ENCODE measurements around the gene UPK1B.

Gene UPK1B

DNA sequence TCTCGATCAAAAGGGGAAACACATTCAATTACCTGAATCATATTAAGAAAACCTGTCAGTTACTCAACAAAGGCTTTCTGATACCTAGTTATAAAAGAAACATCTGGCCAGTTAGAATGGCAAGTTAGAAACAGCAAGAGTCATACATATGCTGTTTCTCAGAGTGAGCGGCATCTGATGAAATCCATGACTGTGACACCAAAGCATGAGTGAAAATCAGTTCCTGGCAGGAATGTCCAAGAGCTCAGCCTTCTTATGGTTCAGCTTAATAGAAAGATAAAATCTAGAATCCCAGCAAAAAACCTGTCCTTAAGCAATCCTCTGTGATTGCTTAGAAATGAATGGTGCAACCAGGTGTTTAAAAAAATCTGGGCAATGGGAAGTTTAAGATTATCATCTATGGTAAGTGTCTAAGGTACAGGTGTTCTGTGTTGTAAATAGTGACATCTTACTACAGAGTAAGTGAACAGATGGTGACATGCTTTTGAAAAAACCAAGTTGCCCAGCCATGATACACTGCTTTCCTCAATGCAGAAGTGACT is 48.5 kb downstream of the UPK1B start:
- in situ Hi-C loops (cut with MboI; ENCODE audit: low sequenced_read_pairs): no loop called here

DNA sequence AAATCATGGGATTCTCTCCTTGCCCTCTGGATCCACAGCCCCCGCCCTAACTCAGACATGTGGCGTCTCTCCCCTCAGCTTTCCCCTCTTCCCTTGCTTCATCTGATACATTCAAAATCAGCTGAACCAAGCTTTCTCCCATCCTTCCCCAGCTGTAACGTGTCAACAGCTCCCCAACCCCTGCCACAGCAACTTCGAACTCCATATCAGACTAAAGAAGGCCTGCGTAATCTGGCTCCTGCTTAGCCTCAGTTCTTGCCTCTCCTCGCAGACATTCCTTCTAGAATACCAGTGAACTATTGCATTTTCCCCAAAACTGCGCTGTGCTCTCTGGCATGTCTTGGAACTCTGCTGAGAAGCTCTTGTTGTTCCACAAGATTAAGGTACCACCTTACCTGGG is 49.0 kb downstream of the UPK1B start:
- in situ Hi-C loops (cut with MboI; ENCODE audit: low sequenced_read_pairs): no loop called here

DNA sequence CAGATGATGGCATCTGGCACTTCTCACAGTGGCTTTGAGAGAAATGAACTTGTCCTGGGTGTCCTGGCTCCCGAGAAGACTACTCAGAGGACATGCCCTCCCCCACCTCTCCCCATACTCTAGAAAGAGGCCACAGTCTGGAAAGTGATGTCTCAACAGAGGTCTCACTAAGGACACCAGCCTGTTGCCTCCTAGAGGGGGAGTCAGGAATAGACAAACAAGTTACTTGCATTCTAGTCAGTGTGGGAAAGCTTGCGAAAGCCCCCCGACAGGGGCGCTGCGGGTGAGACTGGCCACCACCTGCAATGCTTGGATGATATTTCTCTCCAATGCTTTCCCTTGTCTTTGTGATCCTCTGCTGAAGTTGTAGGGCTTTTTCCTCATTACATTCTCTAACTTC is 50.1 kb downstream of the UPK1B start:
- in situ Hi-C loops (cut with MboI; ENCODE audit: low sequenced_read_pairs): no loop called here

DNA sequence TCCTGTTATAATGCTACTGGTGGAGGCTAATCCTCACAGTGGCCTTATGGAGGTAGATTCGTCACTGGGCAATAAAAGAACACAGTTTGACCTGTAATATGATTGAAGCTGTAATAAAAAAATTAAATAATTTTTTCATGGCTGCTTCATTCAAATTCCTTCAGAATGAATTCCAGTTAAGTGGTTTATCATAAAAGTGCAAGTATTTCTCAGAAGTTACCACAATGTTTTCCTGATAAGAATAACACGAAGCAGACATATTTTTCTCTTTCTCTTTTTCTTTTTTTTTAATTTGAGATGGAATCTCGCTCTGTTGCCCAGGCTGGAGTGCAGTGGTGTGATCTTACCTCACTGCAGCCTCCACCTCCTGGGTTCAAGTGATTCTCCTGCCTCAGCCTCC is 51.7 kb downstream of the UPK1B start:
- in situ Hi-C loops (cut with MboI; ENCODE audit: low sequenced_read_pairs): loop anchor here (25.0 kb wide), 1 partner anchor 338 kb away; no protein-coding TSS in a partner anchor

DNA sequence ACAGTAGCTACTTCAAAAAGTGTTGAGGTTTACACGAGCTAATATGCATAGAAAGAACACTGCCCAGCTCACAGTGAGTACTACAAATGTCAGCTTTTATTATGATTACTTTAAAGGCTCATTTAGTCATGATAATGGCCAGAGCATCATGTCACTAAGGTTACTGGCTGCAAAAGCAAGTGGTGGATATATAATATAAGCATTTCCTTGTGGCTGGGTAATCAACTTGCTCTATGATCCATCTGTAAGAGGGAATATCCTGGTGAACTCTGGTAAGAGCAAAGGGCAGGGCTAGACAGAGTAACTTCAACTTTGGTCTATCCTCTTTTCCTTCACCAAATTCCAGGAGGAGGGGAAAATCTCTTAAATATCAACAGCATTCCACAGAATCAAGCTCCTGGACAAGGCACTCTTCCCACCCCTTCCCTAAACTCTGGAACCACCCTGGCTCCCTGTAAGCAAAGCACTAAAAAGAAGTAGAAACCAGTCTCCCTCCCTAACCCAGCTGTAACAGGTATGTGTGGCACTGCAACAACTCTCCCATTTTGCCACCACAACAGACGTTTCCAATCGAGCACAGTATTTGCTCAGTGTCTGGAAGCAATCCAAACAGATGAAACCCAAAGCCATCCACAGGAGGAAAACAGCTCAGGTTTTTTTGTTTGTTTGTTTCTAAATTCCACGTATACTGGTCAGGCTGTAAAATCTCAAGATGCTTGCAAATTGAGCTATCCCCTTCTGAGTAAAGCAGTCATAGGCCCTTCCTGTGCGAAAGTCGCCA is 53.9 kb downstream of the UPK1B start:
- in situ Hi-C loops (cut with MboI; ENCODE audit: low sequenced_read_pairs): loop anchor here (25.0 kb wide), 1 partner anchor 340 kb away; no protein-coding TSS in a partner anchor

DNA sequence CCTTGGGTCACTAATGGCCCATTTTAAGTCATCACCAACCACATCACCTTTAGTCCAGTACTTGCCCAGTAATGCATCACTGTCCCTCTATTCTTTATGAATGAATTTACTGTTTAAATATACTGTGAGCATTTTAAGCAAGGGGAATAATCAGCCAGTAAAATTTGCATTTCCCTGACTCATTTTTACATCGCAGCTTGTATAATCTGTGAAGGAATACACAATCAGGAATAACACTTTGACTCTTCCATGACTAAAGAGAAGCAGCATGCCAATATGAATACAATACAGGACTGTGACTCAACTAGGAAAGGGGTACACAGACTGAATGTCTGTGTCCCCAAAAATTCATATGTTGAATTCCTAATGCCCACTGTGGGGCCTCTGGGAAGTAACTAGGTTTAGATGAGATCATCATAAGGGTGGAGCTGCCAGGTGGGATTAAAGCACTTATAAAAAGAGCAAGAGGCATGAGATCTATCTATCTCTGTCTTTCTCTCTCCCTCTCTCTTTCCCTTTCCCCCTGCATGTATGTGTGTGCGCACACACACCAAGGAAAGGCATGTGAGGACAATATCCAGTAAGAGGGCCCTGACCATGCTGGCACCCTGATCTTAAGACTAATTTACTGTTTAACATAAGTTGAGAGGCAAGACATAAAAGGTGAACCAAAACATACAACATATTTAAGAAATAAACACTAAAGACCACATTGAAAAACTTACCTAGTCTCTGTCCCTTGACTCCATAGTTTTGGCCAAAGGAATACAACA is 55.2 kb downstream of the UPK1B start:
- in situ Hi-C loops (cut with MboI; ENCODE audit: low sequenced_read_pairs): loop anchor here (25.0 kb wide), 1 partner anchor 341 kb away; no protein-coding TSS in a partner anchor

DNA sequence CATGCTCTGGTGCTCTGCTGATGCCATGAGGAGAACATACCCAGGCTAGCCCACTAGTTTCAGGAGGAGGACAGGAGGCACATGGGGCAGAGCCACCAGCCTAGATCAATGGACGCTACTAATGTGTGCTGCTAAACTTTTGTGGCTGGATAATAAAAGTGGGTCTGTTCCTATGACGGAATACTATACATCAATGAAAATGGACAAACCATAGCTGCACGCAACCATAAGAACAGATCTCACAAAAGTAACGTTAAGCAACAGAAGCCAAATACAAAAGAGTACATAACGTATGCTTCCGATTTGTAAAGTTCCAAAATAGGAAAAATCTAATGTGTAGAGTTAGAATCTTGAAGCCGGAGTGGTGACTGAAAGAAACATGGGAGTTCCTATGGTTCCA is 55.8 kb downstream of the UPK1B start:
- in situ Hi-C loops (cut with MboI; ENCODE audit: low sequenced_read_pairs): loop anchor here (25.0 kb wide), 1 partner anchor 342 kb away; no protein-coding TSS in a partner anchor

DNA sequence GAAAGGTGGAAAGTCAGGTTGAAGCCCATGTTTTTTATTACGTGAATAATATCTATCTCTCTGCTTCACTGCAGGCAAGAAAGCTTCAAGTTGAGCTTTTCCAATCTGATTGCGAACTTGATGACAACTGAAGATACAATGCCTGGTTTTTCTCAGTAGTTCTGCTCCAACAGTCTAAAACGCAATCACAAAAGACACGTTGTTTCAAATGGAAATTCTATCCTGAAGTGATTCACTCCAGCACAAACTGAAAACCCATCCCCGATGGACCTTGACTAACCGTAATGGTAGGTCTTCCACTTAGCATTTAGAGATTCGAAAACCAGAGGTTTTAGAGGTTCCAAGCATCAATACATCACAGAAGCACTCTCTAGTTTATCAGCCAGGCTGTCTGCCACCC is 56.7 kb downstream of the UPK1B start:
- in situ Hi-C loops (cut with MboI; ENCODE audit: low sequenced_read_pairs): loop anchor here (25.0 kb wide), 1 partner anchor 343 kb away; no protein-coding TSS in a partner anchor

DNA sequence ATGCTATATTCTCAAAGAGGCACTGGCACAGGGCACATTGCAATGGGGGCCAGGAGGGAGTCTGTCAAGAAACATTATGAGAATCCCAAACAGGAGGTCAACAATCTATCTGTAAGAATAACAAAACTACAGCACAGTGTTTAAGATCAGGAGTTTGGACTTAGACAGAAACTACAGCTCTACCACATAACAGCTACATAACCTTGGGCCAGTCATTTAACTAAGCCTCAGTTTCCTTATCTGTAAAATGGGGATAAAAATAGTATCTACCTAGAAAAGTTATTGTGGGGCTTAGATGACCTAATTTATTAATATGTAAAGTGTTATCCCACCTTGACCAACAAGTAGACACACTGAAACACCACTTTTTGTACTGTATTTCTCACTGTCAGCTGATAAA is 57.3 kb downstream of the UPK1B start:
- in situ Hi-C loops (cut with MboI; ENCODE audit: low sequenced_read_pairs): loop anchor here (25.0 kb wide), 1 partner anchor 343 kb away; no protein-coding TSS in a partner anchor

DNA sequence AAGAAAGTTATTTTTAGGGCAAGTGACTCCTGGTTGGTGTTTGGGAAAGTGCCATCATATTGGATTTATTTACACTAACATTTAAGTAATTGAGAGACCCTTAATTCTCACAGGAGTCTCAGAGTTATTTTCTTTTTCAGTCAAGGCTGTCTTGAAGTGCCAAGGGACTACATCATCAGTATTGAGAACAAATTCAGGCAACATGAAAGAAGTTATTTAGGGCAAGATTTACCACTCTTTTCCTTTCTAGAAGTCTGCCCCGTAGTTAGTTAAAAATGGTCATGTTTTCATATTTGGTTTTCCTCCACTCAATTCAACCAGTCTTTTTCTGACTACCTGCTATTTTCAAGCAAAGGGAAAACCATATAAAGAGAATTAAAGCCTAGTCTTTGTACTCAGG is 61.2 kb downstream of the UPK1B start:
- in situ Hi-C loops (cut with MboI; ENCODE audit: low sequenced_read_pairs): loop anchor here (25.0 kb wide), 1 partner anchor 347 kb away; no protein-coding TSS in a partner anchor

DNA sequence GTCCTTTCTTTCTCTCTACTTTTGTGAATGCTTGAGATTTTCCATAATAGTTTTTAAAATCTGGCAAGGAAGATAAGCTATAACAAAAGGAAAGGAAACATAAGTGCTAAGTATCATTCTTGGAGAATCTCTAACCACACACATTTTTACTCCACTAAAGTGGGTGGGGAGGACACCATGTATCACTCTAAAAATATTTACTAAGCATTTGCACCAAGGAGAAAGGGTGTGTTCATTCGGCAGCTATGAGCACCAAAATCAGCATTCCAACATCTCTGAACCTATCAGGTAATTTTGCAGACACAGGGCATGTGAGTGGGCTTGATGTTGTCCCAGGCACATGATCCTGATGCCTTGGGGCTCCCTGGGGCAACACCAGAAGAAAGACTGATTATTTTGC is 61.8 kb downstream of the UPK1B start:
- in situ Hi-C loops (cut with MboI; ENCODE audit: low sequenced_read_pairs): loop anchor here (25.0 kb wide), 1 partner anchor 348 kb away; no protein-coding TSS in a partner anchor

DNA sequence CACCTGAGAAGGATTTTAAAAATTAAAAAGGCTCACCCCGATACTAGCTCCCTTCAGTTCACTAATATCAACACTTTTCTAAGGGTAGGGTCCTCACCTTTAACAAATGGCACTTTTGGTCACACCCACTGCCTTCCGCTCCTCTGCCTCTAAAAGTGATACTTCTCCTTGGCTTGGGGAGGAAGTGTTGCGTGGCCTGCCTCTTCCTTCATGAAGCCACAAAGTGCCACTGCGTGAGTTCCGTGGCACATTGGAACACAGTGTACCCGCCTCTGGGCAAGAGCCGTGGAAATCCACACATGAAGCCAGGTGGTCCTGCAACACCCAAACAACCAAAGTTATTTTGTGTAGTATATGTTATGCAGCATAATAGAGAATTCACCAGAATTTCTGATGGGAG is 63.4 kb downstream of the UPK1B start:
- in situ Hi-C loops (cut with MboI; ENCODE audit: low sequenced_read_pairs): loop anchor here (25.0 kb wide), 1 partner anchor 349 kb away; no protein-coding TSS in a partner anchor

DNA sequence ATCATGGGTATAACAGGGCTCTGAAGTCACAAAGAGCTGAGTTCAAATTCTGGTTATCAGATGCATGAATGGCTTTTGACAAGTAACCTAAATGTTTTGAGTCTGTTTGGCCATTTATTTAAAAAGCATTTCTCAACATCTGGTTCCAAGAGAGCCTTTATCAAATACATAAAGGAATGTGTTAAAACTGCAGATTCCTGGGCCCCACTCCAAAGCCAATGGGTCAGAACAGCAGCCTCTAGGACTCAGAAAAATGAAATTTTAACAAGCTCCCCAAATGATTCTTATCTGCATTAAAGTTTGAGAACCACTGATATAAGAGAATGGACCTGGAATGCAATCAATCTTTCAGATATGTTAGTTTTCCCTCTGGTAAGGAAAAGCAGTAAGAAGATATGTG is 63.9 kb downstream of the UPK1B start:
- in situ Hi-C loops (cut with MboI; ENCODE audit: low sequenced_read_pairs): loop anchor here (25.0 kb wide), 1 partner anchor 350 kb away; no protein-coding TSS in a partner anchor

DNA sequence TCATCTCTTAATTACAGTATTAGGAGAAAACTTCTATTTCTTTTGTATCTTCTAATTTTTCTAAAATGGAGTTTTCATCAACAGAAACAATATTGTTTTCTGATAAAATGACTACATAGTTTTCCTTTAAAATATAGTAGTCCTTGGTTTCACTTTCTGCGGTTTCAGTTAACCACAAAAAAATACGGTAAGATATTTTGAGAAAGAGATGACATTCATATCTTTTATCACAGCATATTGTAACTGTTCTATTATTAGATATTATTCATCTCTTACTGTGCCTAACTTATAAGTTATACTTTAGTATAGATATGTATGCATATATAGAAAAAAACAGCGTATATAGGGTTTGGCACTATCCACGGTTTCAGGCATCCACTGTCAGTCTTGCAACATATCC is 65.0 kb downstream of the UPK1B start:
- in situ Hi-C loops (cut with MboI; ENCODE audit: low sequenced_read_pairs): loop anchor here (25.0 kb wide), 1 partner anchor 351 kb away; no protein-coding TSS in a partner anchor

DNA sequence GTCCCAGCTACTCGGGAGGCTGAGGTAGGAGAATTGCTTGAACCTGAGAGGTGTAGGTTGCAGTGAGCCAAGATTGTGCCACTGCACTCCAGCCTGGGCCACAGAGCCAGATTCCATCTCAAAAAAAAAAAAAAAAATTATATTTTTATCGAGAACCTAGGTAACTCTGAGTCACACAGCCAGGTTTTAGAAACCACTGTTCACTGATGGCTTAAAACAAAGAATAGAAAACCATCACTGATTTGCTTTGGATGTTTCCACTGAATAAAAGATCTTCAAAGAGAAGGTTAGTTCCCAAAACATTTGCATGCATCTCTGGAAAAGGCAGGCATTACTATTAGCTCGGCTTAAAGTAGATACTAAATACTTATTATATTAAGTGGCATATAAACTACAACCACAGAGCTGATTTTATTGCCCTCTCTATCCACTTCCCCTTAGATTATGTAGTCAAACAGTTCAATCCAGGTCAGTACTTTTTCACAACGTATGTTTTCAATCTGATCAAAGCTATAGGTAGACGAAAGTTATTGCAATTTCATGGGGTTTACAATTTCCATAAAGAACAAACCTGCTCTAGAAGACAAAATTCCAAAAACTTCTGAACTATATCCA is 65.9 kb downstream of the UPK1B start:
- in situ Hi-C loops (cut with MboI; ENCODE audit: low sequenced_read_pairs): loop anchor here (25.0 kb wide), 1 partner anchor 352 kb away; no protein-coding TSS in a partner anchor

DNA sequence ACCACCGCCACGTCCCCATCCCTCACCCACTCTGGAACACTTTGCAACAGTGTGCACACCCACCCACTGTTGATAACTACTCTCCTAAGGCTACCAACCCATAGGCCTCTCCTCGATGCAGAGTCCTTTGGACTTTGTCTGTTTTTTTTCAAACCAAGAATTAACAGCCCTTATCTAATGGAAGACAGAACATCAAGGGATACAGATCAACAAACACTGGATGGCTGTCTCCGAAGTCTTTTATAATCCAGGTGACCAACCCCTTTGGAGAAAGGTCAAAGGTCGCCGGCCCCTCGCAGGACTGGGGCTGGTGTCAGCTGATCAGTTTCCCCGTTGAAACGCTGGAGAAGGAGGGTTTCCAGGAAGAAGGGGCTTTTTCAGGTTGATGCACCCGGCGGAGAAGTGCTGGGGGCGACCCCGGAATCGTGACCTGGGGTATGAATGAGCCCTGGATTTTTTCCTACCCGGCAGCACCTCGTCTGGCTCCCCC is 66.7 kb downstream of the UPK1B start:
- in situ Hi-C loops (cut with MboI; ENCODE audit: low sequenced_read_pairs): loop anchor here (25.0 kb wide), 1 partner anchor 353 kb away; no protein-coding TSS in a partner anchor

DNA sequence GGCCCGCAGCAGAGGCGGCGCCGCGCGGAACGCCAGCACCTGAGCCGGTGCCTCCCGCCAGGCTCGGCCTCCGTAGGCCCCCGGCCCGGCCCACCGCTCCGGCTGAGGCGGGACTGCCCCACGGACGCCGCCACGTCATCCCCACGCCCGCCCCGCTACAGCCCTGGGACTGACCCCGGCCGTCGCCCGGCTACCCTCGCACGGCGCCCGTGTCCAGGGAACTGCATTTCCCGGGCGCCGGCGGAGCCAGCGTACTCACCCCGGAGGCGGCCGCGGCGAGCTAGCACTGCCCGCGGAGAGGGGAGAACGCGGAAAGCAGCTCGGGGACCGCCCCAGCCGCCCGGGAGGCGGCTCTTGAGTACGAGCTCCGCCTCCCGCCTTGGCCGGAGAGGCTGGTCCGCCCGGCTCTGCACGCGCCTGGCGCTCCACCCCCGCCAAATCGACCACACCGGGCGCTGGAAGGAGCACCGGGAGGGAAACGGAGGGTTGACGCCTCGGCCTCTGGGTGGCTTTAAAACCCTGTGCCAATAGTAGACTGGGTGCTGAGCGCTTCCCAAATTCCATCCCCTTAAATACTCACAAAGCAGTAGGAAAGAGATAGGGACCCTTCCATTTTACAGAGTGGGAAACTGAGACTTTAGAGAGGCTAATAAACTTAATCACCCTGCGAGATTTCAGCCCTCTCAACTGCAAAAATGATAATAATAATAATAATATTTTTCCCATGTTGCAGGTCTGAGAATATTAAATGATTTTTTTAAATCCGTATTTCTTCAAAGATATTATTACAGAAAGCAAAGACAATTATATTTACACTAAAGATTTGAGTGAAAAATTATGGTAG is 67.4 kb downstream of the UPK1B start, which contains the start of gene B4GALT4:
B4GALT4 (minus strand) TSS at position 288 of the 844 bp plus-strand sequence. CDS start 10,779 bp downstream, outside the sequence.
- in situ Hi-C loops (cut with MboI; ENCODE audit: low sequenced_read_pairs): loop anchor here (25.0 kb wide), 1 partner anchor 354 kb away; no protein-coding TSS in a partner anchor

DNA sequence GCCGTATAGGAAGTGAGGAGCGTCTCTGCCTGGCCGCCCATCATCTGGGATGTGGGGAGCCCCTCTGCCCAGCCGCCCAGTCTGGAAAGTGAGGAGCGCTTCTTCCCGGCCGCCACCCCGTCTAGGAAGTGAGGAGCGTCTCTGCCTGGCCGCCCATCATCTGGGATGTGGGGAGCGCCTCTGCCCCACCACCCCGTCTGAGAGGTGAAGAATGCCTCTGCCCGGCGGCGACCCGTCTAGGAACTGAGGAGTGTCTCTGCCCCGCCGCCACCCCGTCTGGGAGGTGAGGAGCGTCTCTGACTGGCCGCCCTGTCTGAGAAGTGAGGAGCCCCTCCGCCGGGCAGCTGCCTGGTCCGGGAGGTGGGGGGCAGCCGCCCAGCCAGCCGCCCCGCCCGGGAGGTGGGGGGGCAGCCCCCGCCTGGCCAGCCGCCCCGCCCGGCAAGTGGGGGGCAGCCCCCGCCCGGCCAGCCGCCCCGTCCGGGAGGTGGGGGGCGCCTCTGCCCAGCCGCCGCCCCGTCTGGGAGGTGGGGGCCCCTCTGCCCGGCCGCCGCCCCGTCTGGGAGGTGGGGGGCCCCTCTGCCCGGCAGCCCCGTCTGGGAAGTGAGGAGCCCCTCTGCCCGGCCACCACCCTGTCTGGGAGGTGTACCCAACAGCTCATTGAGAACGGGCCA is 69.1 kb downstream of the UPK1B start:
- in situ Hi-C loops (cut with MboI; ENCODE audit: low sequenced_read_pairs): loop anchor here (25.0 kb wide), 1 partner anchor 355 kb away; no protein-coding TSS in a partner anchor

Measured in HL-60/S4 (cell line).